ENCODE measurements around the gene CACYBP. TPM values are rescaled to one million over a fixed set of nuclear protein-coding genes. Genes with fewer than 3 reads are reported as not detected.

Gene CACYBP
- total RNA-seq, 1 donor, result 35.5 TPM

Small RNA genes lying within 50 kb of the gene (small RNA-seq; reads per million reads assigned to genes)
- gene RF00019 (not detected), gene RNU6-307P (not detected)

Other genes with a start within 250 kb of the CACYBP start
- gene MRPS14, start 23.5 kb downstream of the CACYBP start, total RNA-seq, result 13.5 TPM
- not detected for gene TNN, start 67.9 kb downstream of the CACYBP start, total RNA-seq
- gene KIAA0040, start 192.8 kb downstream of the CACYBP start, total RNA-seq, result 16.4 TPM